ENCODE results near the gene TRAP1.

GRCh38 chr16:3740934-3741333 is 23.6 kb upstream of the TRAP1 start:
- TF ChIP-seq ZNF274 (IDR thresholded peaks at IDR 0.05; ENCODE audit: low read depth, low read length) (no peak), YY1 (IDR thresholded peaks at IDR 0.05; ENCODE audit: insufficient read depth, insufficient read length) (no peak), SUZ12 (IDR thresholded peaks at IDR 0.05; ENCODE audit: extremely low read depth, insufficient read depth, insufficient read length) (no peak)
